ENCODE measurements around the gene VPS26C. TPM values are rescaled to one million over a fixed set of nuclear protein-coding genes. Genes with fewer than 3 reads are reported as not detected.

VPS26C gene
- total and polyA plus RNA-seq, 9 of the 15 experiments (the other 6 are each of a cell fraction or from before 2014, with no cell fraction given) = 32.8 to 48.7 (median 42.1) TPM

DNA sequence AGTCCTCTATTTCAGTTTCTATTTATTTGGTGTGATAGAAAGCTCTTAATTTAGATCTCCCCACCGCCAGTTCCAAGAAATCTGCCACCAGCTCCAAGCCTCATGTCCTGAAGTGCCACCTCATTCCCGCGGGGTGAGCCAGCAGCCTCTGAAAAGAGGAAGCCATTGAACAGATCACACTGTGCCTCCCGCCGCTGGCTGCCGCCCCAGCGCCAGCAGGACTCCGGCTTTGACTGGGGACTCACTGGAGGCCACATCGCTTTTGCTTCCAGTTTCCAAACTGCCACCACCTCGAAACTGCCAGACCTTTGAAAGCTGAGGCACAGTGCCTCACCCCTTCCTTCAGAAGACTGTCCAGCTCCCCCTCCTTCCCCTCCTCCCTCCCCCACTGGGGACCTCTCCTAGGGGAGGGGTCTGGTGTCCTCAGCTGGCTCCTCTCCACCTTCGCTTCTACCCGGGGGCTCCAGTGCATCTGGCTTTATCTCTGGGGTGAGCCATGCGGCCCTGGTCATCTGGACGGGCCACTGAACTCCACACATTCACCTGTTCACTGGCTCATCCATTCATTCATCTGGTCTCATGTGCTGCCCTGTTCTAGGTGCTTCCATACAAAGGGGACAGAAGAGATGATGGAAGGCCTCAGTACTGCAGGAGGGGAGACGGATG lies 58.9 kb downstream of the VPS26C start (continued):
- TF ChIP-seq, protein P1, sequence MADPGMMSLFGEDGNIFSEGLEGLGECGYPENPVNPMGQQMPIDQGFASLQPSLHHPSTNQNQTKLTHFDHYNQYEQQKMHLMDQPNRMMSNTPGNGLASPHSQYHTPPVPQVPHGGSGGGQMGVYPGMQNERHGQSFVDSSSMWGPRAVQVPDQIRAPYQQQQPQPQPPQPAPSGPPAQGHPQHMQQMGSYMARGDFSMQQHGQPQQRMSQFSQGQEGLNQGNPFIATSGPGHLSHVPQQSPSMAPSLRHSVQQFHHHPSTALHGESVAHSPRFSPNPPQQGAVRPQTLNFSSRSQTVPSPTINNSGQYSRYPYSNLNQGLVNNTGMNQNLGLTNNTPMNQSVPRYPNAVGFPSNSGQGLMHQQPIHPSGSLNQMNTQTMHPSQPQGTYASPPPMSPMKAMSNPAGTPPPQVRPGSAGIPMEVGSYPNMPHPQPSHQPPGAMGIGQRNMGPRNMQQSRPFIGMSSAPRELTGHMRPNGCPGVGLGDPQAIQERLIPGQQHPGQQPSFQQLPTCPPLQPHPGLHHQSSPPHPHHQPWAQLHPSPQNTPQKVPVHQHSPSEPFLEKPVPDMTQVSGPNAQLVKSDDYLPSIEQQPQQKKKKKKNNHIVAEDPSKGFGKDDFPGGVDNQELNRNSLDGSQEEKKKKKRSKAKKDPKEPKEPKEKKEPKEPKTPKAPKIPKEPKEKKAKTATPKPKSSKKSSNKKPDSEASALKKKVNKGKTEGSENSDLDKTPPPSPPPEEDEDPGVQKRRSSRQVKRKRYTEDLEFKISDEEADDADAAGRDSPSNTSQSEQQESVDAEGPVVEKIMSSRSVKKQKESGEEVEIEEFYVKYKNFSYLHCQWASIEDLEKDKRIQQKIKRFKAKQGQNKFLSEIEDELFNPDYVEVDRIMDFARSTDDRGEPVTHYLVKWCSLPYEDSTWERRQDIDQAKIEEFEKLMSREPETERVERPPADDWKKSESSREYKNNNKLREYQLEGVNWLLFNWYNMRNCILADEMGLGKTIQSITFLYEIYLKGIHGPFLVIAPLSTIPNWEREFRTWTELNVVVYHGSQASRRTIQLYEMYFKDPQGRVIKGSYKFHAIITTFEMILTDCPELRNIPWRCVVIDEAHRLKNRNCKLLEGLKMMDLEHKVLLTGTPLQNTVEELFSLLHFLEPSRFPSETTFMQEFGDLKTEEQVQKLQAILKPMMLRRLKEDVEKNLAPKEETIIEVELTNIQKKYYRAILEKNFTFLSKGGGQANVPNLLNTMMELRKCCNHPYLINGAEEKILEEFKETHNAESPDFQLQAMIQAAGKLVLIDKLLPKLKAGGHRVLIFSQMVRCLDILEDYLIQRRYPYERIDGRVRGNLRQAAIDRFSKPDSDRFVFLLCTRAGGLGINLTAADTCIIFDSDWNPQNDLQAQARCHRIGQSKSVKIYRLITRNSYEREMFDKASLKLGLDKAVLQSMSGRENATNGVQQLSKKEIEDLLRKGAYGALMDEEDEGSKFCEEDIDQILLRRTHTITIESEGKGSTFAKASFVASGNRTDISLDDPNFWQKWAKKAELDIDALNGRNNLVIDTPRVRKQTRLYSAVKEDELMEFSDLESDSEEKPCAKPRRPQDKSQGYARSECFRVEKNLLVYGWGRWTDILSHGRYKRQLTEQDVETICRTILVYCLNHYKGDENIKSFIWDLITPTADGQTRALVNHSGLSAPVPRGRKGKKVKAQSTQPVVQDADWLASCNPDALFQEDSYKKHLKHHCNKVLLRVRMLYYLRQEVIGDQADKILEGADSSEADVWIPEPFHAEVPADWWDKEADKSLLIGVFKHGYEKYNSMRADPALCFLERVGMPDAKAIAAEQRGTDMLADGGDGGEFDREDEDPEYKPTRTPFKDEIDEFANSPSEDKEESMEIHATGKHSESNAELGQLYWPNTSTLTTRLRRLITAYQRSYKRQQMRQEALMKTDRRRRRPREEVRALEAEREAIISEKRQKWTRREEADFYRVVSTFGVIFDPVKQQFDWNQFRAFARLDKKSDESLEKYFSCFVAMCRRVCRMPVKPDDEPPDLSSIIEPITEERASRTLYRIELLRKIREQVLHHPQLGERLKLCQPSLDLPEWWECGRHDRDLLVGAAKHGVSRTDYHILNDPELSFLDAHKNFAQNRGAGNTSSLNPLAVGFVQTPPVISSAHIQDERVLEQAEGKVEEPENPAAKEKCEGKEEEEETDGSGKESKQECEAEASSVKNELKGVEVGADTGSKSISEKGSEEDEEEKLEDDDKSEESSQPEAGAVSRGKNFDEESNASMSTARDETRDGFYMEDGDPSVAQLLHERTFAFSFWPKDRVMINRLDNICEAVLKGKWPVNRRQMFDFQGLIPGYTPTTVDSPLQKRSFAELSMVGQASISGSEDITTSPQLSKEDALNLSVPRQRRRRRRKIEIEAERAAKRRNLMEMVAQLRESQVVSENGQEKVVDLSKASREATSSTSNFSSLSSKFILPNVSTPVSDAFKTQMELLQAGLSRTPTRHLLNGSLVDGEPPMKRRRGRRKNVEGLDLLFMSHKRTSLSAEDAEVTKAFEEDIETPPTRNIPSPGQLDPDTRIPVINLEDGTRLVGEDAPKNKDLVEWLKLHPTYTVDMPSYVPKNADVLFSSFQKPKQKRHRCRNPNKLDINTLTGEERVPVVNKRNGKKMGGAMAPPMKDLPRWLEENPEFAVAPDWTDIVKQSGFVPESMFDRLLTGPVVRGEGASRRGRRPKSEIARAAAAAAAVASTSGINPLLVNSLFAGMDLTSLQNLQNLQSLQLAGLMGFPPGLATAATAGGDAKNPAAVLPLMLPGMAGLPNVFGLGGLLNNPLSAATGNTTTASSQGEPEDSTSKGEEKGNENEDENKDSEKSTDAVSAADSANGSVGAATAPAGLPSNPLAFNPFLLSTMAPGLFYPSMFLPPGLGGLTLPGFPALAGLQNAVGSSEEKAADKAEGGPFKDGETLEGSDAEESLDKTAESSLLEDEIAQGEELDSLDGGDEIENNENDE (IDR thresholded peaks at IDR 0.05; ENCODE audit: low read depth, low read length) = no peak
- TF ChIP-seq ZNF75A (CRISPR knock-in tag; IDR thresholded peaks at IDR 0.05) (no peak), KLF16 (IDR thresholded peaks at IDR 0.05) (no peak), STAT5B (CRISPR knock-in tag; IDR thresholded peaks at IDR 0.05) (no peak), ARID1B (IDR thresholded peaks at IDR 0.05) (peak; percentile 43; the same call in 1 of the 2 replicates), ZNF146 (CRISPR knock-in tag; IDR thresholded peaks at IDR 0.05; ENCODE audit: unreplicated experiment) (no peak)
- TF ChIP-seq, protein P2, sequence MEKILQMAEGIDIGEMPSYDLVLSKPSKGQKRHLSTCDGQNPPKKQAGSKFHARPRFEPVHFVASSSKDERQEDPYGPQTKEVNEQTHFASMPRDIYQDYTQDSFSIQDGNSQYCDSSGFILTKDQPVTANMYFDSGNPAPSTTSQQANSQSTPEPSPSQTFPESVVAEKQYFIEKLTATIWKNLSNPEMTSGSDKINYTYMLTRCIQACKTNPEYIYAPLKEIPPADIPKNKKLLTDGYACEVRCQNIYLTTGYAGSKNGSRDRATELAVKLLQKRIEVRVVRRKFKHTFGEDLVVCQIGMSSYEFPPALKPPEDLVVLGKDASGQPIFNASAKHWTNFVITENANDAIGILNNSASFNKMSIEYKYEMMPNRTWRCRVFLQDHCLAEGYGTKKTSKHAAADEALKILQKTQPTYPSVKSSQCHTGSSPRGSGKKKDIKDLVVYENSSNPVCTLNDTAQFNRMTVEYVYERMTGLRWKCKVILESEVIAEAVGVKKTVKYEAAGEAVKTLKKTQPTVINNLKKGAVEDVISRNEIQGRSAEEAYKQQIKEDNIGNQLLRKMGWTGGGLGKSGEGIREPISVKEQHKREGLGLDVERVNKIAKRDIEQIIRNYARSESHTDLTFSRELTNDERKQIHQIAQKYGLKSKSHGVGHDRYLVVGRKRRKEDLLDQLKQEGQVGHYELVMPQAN (IDR thresholded peaks at IDR 0.05; ENCODE audit: borderline replicate concordance) = no peak
- TF ChIP-seq, protein P3, sequence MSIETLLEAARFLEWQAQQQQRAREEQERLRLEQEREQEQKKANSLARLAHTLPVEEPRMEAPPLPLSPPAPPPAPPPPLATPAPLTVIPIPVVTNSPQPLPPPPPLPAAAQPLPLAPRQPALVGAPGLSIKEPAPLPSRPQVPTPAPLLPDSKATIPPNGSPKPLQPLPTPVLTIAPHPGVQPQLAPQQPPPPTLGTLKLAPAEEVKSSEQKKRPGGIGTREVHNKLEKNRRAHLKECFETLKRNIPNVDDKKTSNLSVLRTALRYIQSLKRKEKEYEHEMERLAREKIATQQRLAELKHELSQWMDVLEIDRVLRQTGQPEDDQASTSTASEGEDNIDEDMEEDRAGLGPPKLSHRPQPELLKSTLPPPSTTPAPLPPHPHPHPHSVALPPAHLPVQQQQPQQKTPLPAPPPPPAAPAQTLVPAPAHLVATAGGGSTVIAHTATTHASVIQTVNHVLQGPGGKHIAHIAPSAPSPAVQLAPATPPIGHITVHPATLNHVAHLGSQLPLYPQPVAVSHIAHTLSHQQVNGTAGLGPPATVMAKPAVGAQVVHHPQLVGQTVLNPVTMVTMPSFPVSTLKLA (conservative IDR thresholded peaks at IDR 0.05) = peak in 1 of 2 experiments; percentile 36; a peak in 1 of 4 replicates

Measured in K562 (cell line).